ENCODE data around the gene C11orf21. TPM values are rescaled to one million over a fixed set of nuclear protein-coding genes. Genes with fewer than 3 reads are reported as not detected.
"Not testable (repeated sequence)": the region's sequence is repeated elsewhere in the genome, so short reads cannot be mapped to it uniquely, and the experiment has no call there.

Gene C11orf21
- polyA plus RNA-seq, 1 donor (not counting 4 experiments of a cell fraction or from before 2014, with no cell fraction given): not detected

DNA sequence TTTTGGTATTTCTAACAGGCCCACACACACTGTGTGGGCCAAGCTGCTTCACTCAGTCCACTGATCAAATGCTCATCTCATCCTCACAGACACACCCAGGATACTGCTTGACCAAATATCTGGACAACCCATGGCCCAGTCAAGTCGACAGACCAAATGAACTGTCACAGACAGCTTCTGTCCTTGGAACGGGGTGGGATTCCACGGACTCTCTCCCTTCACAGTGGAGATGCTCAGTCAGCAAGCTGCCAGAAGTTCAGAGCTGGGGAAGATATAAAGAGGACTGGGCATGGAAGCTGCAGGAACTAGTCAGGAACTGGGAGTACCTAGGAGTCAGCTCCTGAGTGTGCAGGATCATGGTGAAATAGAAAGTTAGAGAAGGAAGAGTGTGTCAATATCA lies 40.8 kb upstream of the C11orf21 start:
- H3K27me3 ChIP-seq (ENCODE audit: control insufficient read depth, extremely low read depth, insufficient read depth, low read length): no peaks in the 10 kb centered on the region
- no peak overlapping the region for H3K4me3 ChIP-seq (ENCODE audit: control insufficient read depth in 2 of 3, extremely low read depth in 1 of 3, insufficient read depth in 2 of 3, low read depth in 1 of 3, low read length in 3 of 3)
- no peak overlapping the region for H3K27ac ChIP-seq (ENCODE audit: control insufficient read depth, insufficient read depth, low read length)
- dilution Hi-C loops (cut with MboI; ENCODE audit: extremely low pct_ligation_motif_present, low sequenced_read_pairs): no loop called here
- H3K79me2 ChIP-seq (ENCODE audit: control insufficient read depth, insufficient read depth, low read length): no peaks in the 10 kb centered on the region
- H3K9ac ChIP-seq (ENCODE audit: control insufficient read depth, extremely low read depth, insufficient read depth, low read length): no peak overlapping the region
- H3K9me1 ChIP-seq (ENCODE audit: control insufficient read depth, extremely low read depth, insufficient read depth, low read length): no peaks in the 10 kb centered on the region
- no peak overlapping the region for H2AFZ ChIP-seq (ENCODE audit: control insufficient read depth, low read length)
- FAIRE-seq (no peak), DNase-seq (ENCODE audit: low read depth, low spot score) (no peak)
- no peak overlapping the region for H3K4me2 ChIP-seq (ENCODE audit: control insufficient read depth, extremely low read depth, insufficient read depth, low read depth, low read length)
- TF ChIP-seq, protein P1, sequence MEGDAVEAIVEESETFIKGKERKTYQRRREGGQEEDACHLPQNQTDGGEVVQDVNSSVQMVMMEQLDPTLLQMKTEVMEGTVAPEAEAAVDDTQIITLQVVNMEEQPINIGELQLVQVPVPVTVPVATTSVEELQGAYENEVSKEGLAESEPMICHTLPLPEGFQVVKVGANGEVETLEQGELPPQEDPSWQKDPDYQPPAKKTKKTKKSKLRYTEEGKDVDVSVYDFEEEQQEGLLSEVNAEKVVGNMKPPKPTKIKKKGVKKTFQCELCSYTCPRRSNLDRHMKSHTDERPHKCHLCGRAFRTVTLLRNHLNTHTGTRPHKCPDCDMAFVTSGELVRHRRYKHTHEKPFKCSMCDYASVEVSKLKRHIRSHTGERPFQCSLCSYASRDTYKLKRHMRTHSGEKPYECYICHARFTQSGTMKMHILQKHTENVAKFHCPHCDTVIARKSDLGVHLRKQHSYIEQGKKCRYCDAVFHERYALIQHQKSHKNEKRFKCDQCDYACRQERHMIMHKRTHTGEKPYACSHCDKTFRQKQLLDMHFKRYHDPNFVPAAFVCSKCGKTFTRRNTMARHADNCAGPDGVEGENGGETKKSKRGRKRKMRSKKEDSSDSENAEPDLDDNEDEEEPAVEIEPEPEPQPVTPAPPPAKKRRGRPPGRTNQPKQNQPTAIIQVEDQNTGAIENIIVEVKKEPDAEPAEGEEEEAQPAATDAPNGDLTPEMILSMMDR (optimal IDR thresholded peaks at IDR 0.05 in 1 of 3, IDR thresholded peaks at IDR 0.05 in 1 of 3, conservative IDR thresholded peaks at IDR 0.05 in 1 of 3; ENCODE audit: extremely low read depth in 1 of 3, insufficient read depth in 2 of 3, low read length in 3 of 3): no peak
- TF ChIP-seq EZH2 (IDR thresholded peaks at IDR 0.05; ENCODE audit: low read length): no peak
- no peaks in the 10 kb centered on the region for H3K9me3 ChIP-seq (ENCODE audit: control insufficient read depth, low read depth, low read length)
- no peaks in the 10 kb centered on the region for H3K4me1 ChIP-seq (ENCODE audit: control insufficient read depth, extremely low read depth, insufficient read depth, low read length)
- no peaks in the 10 kb centered on the region for H3K36me3 ChIP-seq (ENCODE audit: control insufficient read depth in 2 of 2, extremely low read depth in 1 of 2, insufficient read depth in 2 of 2, low read length in 2 of 2)
- H4K20me1 ChIP-seq (ENCODE audit: control insufficient read depth, extremely low read depth, insufficient read depth, low read length): no peaks in the 10 kb centered on the region

DNA sequence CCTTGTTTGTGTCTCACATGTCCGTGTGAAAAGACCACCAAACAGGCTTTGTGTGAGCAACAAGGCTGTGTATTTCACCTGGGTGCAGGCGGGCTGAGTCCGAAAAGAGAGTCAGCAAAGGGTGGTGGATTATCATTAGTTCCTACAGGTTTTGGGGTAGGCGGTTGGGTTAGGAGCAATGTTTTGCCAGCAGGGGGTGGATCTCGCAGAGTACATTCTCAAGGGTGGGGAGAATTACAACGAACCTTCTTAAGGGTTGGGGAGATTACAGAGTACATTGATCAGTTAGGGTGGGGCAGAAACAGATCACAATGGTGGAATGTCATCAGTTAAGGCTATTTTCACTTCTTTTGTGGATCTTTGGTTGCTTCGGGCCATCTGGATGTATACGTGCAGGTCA lies 37.0 kb upstream of the C11orf21 start:
- H4K20me1 ChIP-seq (ENCODE audit: control insufficient read depth, extremely low read depth, insufficient read depth, low read length); H3K4me1 ChIP-seq (ENCODE audit: control insufficient read depth, extremely low read depth, insufficient read depth, low read length); DNase-seq (ENCODE audit: low read depth, low spot score); H3K4me3 ChIP-seq (ENCODE audit: control insufficient read depth in 2 of 3, extremely low read depth in 1 of 3, insufficient read depth in 2 of 3, low read depth in 1 of 3, low read length in 3 of 3); H3K4me2 ChIP-seq (ENCODE audit: control insufficient read depth, extremely low read depth, insufficient read depth, low read depth, low read length); H3K79me2 ChIP-seq (ENCODE audit: control insufficient read depth, insufficient read depth, low read length); H3K36me3 ChIP-seq (ENCODE audit: control insufficient read depth in 2 of 2, extremely low read depth in 1 of 2, insufficient read depth in 2 of 2, low read length in 2 of 2); dilution Hi-C loops (cut with MboI; ENCODE audit: extremely low pct_ligation_motif_present, low sequenced_read_pairs); H3K27ac ChIP-seq (ENCODE audit: control insufficient read depth, insufficient read depth, low read length); H3K27me3 ChIP-seq (ENCODE audit: control insufficient read depth, extremely low read depth, insufficient read depth, low read length); FAIRE-seq; H3K9me1 ChIP-seq (ENCODE audit: control insufficient read depth, extremely low read depth, insufficient read depth, low read length); H3K9ac ChIP-seq (ENCODE audit: control insufficient read depth, extremely low read depth, insufficient read depth, low read length); H3K9me3 ChIP-seq (ENCODE audit: control insufficient read depth, low read depth, low read length): not testable (repeated sequence)
- H2AFZ ChIP-seq (ENCODE audit: control insufficient read depth, low read length): peak overlapping the region; percentile 30

DNA sequence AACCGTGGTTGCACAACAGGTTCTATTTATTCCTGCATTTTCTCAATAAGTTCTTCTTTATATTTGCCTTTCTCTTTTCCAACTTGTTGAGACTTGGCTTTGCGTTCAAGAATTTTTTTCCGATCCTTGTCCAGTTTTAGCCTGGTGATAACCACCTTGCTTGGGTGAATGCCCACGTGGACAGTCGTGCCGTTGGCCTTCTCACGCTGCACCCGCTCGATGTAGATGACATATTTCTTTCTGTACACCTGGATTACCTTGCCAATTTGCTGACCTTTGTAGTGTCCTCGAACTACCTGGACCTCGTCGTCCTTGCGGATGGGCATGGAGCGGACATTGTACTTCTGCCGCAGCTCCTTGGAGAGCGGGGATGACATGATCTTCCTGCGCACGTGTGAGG lies 33.6 kb upstream of the C11orf21 start:
- FAIRE-seq; dilution Hi-C loops (cut with MboI; ENCODE audit: extremely low pct_ligation_motif_present, low sequenced_read_pairs); H2AFZ ChIP-seq (ENCODE audit: control insufficient read depth, low read length); H3K9me1 ChIP-seq (ENCODE audit: control insufficient read depth, extremely low read depth, insufficient read depth, low read length); H3K4me1 ChIP-seq (ENCODE audit: control insufficient read depth, extremely low read depth, insufficient read depth, low read length); H3K4me2 ChIP-seq (ENCODE audit: control insufficient read depth, extremely low read depth, insufficient read depth, low read depth, low read length); H4K20me1 ChIP-seq (ENCODE audit: control insufficient read depth, extremely low read depth, insufficient read depth, low read length); H3K27ac ChIP-seq (ENCODE audit: control insufficient read depth, insufficient read depth, low read length); H3K9ac ChIP-seq (ENCODE audit: control insufficient read depth, extremely low read depth, insufficient read depth, low read length); H3K27me3 ChIP-seq (ENCODE audit: control insufficient read depth, extremely low read depth, insufficient read depth, low read length); H3K79me2 ChIP-seq (ENCODE audit: control insufficient read depth, insufficient read depth, low read length); H3K36me3 ChIP-seq (ENCODE audit: control insufficient read depth in 2 of 2, extremely low read depth in 1 of 2, insufficient read depth in 2 of 2, low read length in 2 of 2); DNase-seq (ENCODE audit: low read depth, low spot score); H3K4me3 ChIP-seq (ENCODE audit: control insufficient read depth in 2 of 3, extremely low read depth in 1 of 3, insufficient read depth in 2 of 3, low read depth in 1 of 3, low read length in 3 of 3); H3K9me3 ChIP-seq (ENCODE audit: control insufficient read depth, low read depth, low read length): not testable (repeated sequence)

DNA sequence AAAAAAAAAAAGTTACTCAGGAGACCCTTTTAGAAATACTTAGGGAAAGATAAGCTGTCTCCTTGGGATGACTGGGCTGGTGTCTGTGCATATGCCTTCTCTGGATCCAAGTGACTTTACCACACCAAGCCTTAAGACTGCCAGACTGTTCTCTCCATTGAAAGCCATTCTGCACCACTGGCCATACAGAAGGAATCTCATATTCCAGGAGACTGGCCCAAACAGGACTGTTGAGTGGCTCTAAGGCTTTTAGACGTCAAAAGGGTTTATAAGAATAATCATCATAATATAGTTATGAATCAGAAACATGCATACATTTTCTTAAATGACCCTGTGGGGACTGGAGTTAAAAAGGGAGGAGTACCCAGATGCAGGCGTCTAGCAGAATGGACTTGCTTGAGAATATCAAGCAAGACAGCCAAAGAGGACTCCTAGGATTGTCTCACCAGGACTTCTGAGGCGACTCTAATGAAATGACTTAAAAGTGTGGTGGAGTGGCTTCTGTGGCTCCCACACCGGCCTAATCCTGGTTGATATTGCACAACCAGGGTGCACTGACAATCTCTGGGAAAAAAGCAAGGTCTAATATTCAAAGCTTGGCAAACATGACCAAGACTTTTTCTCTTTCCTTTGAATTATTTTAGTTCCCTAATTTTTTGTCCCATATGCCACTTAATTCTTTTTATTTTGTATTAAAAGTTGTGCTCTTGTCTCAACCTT lies 31.9 kb upstream of the C11orf21 start:
- H3K4me2 ChIP-seq (ENCODE audit: control insufficient read depth, extremely low read depth, insufficient read depth, low read depth, low read length); H3K9me1 ChIP-seq (ENCODE audit: control insufficient read depth, extremely low read depth, insufficient read depth, low read length); H3K9ac ChIP-seq (ENCODE audit: control insufficient read depth, extremely low read depth, insufficient read depth, low read length); H3K36me3 ChIP-seq (ENCODE audit: control insufficient read depth in 2 of 2, extremely low read depth in 1 of 2, insufficient read depth in 2 of 2, low read length in 2 of 2); H2AFZ ChIP-seq (ENCODE audit: control insufficient read depth, low read length); H3K4me1 ChIP-seq (ENCODE audit: control insufficient read depth, extremely low read depth, insufficient read depth, low read length); dilution Hi-C loops (cut with MboI; ENCODE audit: extremely low pct_ligation_motif_present, low sequenced_read_pairs); H4K20me1 ChIP-seq (ENCODE audit: control insufficient read depth, extremely low read depth, insufficient read depth, low read length); FAIRE-seq; H3K9me3 ChIP-seq (ENCODE audit: control insufficient read depth, low read depth, low read length); H3K27me3 ChIP-seq (ENCODE audit: control insufficient read depth, extremely low read depth, insufficient read depth, low read length); DNase-seq (ENCODE audit: low read depth, low spot score); H3K27ac ChIP-seq (ENCODE audit: control insufficient read depth, insufficient read depth, low read length); H3K79me2 ChIP-seq (ENCODE audit: control insufficient read depth, insufficient read depth, low read length); H3K4me3 ChIP-seq (ENCODE audit: control insufficient read depth in 2 of 3, extremely low read depth in 1 of 3, insufficient read depth in 2 of 3, low read depth in 1 of 3, low read length in 3 of 3): not testable (repeated sequence)
